Loucy (cell line): ENCODE results near the gene LANCL1.
A peak's percentile ranks its signal among the peaks of the same experiment; 100 is the strongest.

Experiments
- H2AFZ ChIP-seq: fragments of 200-600 bp; sonication (generic); 2 replicates; pipeline ENCODE4 v1.6.0; 2016; ENCODE audit warnings: antibody characterized with exemption, mild to moderate bottlenecking, low read length, moderate library complexity
- H3F3A ChIP-seq: fragments of 200-600 bp; 2 replicates; pipeline ENCODE4 v1.6.0; 2016; ENCODE audit warnings: antibody characterized with exemption, low read depth, mild to moderate bottlenecking
- H3K27me3 ChIP-seq: fragments of 200-600 bp; sonication (generic); 2 replicates; pipeline ENCODE4 v1.6.1; 2014; ENCODE audit warnings: low read length, mild to moderate bottlenecking; ENCODE audit not compliant: insufficient read depth, poor library complexity, severe bottlenecking
- H3K36me3 ChIP-seq: fragments of 200-600 bp; sonication (generic); 2 replicates; pipeline ENCODE4 v1.6.1; 2016; ENCODE audit warnings: low read length; ENCODE audit not compliant: insufficient read depth
- H3K4me1 ChIP-seq: fragments of 200-600 bp; sonication (generic); 2 replicates; pipeline ENCODE4 v1.5.1; 2014; ENCODE audit warnings: low read length, mild to moderate bottlenecking; ENCODE audit not compliant: insufficient read depth, poor library complexity, severe bottlenecking
- H3K4me2 ChIP-seq: fragments of 200-600 bp; sonication (generic); 2 replicates; pipeline ENCODE4 v1.6.0; 2014; ENCODE audit warnings: antibody characterized with exemption, low read length, low read depth, mild to moderate bottlenecking; ENCODE audit not compliant: poor library complexity, severe bottlenecking
- H3K4me3 ChIP-seq: fragments of 200-600 bp; sonication (generic); 2 replicates; pipeline ENCODE4 v1.5.1; 2014; ENCODE audit warnings: low read length, mild to moderate bottlenecking, mixed read lengths; ENCODE audit not compliant: poor library complexity, severe bottlenecking
- H3K79me2 ChIP-seq: fragments of 200-600 bp; sonication (generic); 2 replicates; pipeline ENCODE4 v1.6.1; 2014; ENCODE audit warnings: low read length; ENCODE audit not compliant: insufficient read depth
- H3K9ac ChIP-seq: fragments of 200-600 bp; sonication (generic); 2 replicates; pipeline ENCODE4 v1.6.0; 2014; ENCODE audit warnings: mild to moderate bottlenecking, low read depth, low read length, moderate library complexity; ENCODE audit not compliant: poor library complexity, severe bottlenecking
- H3K9me2 ChIP-seq: fragments of 200-600 bp; sonication (generic); replicated peaks from 2 replicates; pipeline ENCODE4 v1.6.1; 2016; ENCODE audit warnings: low read depth, low read length, mixed read lengths
- H3K9me3 ChIP-seq: fragments of 200-600 bp; sonication (generic); 2 replicates; pipeline ENCODE4 v1.6.1; 2014; ENCODE audit warnings: mild to moderate bottlenecking, antibody characterized with exemption, low read length, low read depth; ENCODE audit not compliant: insufficient read depth
- H4K20me1 ChIP-seq: fragments of 200-600 bp; sonication (generic); 2 replicates; pipeline ENCODE4 v1.6.0; 2014; ENCODE audit warnings: antibody characterized with exemption, low read length, mild to moderate bottlenecking; ENCODE audit not compliant: insufficient read depth, poor library complexity, severe bottlenecking
- CTCF ChIP-seq: fragments of 200-600 bp; sonication (generic); conservative IDR thresholded peaks from 2 replicates; pipeline ENCODE4 v1.5.1; 2014; ENCODE audit warnings: mild to moderate bottlenecking, antibody characterized with exemption, low read length
- EZH2phosphoT487 ChIP-seq: fragments of 200-600 bp; IDR thresholded peaks from 2 replicates; pipeline ENCODE4 v1.6.1; 2018; ENCODE audit warnings: antibody characterized with exemption, mild to moderate bottlenecking, moderate library complexity, borderline replicate concordance

Gene LANCL1

DNA sequence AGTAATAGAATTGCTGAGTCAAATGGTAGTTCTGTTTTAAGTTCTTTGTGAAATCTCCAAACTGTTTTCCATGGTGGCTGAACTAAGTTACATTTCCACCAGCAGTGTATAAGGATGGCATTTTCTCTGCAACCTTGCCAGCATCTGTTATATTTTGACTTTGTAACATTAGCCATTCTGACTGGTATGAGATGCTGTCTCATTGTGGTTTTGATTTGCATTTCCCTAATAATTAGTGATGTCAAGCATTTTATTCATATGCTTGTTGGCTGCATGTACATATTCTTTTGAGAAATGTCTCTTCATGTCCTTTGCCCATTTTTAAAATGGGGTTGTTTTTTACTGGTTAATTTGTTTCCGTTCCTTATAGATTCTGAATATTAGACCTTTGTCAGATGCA, 63.9 kb downstream of the LANCL1 start:
- no peaks in the 10 kb centered on the region for H3K27me3 ChIP-seq
- TF ChIP-seq EZH2phosphoT487, result no peak
- no peak for TF ChIP-seq CTCF
- H2AFZ ChIP-seq, result no peak overlapping the region
- H3K9me3 ChIP-seq, result no peaks in the 10 kb centered on the region
- H3K4me1 ChIP-seq, result no peaks in the 10 kb centered on the region
- no peaks in the 10 kb centered on the region for H3F3A ChIP-seq
- H3K9me2 ChIP-seq, result no peaks in the 10 kb centered on the region
- H4K20me1 ChIP-seq, result no peaks in the 10 kb centered on the region
- no peaks in the 10 kb centered on the region for H3K79me2 ChIP-seq
- no peak overlapping the region for H3K9ac ChIP-seq
- H3K4me2 ChIP-seq, result no peak overlapping the region
- H3K36me3 ChIP-seq, result no peaks in the 10 kb centered on the region
- H3K4me3 ChIP-seq, result no peak overlapping the region

GRCh38 chr2:210410542-210410941, 66.0 kb downstream of the LANCL1 start:
- Histone ChIP-seq H3K9me3 (no peaks in the 10 kb centered on the region), H3K27me3 (no peaks in the 10 kb centered on the region), H4K20me1 (no peaks in the 10 kb centered on the region), H3F3A (no peaks in the 10 kb centered on the region), H3K9me2 (no peaks in the 10 kb centered on the region), H3K4me2 (no peak overlapping the region), H3K4me3 (no peak overlapping the region), H3K36me3 (no peaks in the 10 kb centered on the region), H3K79me2 (no peaks in the 10 kb centered on the region), H3K9ac (no peak overlapping the region), H3K4me1 (no peaks in the 10 kb centered on the region), H2AFZ (no peak overlapping the region)
- TF ChIP-seq EZH2phosphoT487, result no peak
- no peak for TF ChIP-seq CTCF

DNA sequence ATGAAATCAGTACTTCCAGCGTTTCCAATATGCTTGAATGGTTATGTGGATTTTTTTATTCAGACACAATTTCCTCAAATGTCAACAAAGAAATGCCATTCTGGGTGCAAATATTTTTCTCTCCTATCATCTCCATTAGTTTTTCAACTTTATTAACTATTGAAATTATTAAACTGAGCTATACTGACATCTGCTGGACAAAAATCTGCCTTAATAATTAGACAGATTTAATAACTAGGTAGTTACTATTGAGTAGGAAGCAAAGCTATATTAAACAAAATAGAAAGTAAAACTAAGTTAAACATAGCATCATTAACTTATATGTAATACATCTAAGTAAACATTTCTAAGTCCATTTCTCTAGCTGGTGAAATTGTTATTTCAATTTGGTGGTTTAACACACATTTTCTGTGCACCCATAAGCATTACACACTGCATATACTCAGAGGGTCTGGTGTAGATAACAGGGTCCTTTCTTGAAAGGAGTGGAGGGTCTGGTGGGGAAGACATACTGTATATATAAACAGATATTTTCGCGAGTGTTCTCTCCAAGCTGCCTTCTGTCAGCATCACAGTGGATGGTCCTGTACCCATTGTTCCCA, 77.0 kb downstream of the LANCL1 start:
- TF ChIP-seq EZH2phosphoT487 (no peak), CTCF (peak; percentile 68)
- no peaks in the 10 kb centered on the region for H3K4me1 ChIP-seq
- H3F3A ChIP-seq, result no peaks in the 10 kb centered on the region
- no peaks in the 10 kb centered on the region for H3K9me3 ChIP-seq
- no peaks in the 10 kb centered on the region for H3K79me2 ChIP-seq
- no peaks in the 10 kb centered on the region for H3K27me3 ChIP-seq
- no peak overlapping the region for H3K4me3 ChIP-seq
- no peaks in the 10 kb centered on the region for H4K20me1 ChIP-seq
- H3K36me3 ChIP-seq, result no peaks in the 10 kb centered on the region
- no peak overlapping the region for H3K4me2 ChIP-seq
- no peaks in the 10 kb centered on the region for H3K9me2 ChIP-seq
- H3K9ac ChIP-seq, result no peak overlapping the region
- no peak overlapping the region for H2AFZ ChIP-seq
